ENCODE results near the gene SEC11C.

SEC11C gene

DNA sequence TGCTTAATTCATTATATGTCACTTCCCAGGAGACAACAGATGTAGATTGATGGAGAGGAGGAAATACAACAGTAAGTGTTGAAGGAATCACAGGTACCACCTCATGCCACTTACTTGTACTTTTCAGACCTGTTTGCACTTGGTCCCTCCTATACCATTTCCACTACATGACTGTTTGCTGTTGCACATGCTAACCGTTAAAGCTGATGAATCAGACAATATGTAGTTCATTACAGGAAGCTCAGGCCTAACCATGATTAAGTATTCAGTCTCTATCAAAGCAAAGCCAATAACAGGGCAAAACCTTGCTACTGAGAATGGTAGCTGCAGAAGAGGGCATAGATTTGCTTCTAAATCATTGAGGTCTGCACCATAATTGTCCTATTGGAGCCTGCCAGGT, 50.1 kb downstream of the SEC11C start:
- H3K36me3 ChIP-seq (ENCODE audit: control insufficient read depth, insufficient read depth, low read length): no peaks in the 10 kb centered on the region
- H3K9me3 ChIP-seq (ENCODE audit: control insufficient read depth, insufficient read depth, low read length): no peaks in the 10 kb centered on the region
- H3K4me1 ChIP-seq (ENCODE audit: control insufficient read depth, insufficient read depth, low read length): no peaks in the 10 kb centered on the region
- H3K4me3 ChIP-seq (ENCODE audit: low read depth, low read length): no peak overlapping the region
- no peaks in the 10 kb centered on the region for H3K27me3 ChIP-seq (ENCODE audit: control insufficient read depth, insufficient read depth, low read length)
- no peak overlapping the region for H3K9ac ChIP-seq (ENCODE audit: low read depth, low read length)

DNA sequence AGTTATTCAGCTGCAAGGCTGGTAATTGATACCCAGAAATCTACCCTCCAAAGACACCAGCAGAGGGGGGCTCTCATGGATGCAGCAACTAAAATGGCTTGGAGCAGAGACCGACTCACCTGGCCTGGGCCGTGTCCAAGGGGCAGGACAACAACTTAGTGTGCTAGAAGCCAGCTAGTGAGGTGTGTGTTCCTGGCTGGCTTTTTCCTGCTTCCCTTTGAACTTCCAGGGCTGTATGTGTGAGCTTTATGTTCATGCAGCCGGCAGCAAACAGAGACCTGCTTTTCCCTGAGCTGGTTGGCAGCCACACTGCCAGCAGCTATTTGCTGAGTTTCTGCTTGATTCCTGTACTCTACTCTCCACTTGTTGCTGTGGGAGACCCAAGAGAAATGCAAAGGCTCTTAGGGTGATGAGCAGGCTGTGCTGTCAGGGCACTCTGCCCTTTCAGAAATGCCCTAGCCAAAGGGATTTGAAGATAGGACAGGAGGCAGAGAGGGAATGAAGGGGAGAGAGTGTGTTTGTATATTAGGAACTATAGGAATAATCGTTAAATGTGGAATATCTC, 56.6 kb downstream of the SEC11C start:
- no peaks in the 10 kb centered on the region for H3K36me3 ChIP-seq (ENCODE audit: control insufficient read depth, insufficient read depth, low read length)
- H3K9me3 ChIP-seq (ENCODE audit: control insufficient read depth, insufficient read depth, low read length): no peaks in the 10 kb centered on the region
- peaks cover 4% of the 10 kb centered on the region for H3K27me3 ChIP-seq (ENCODE audit: control insufficient read depth, insufficient read depth, low read length)
- no peak overlapping the region for H3K9ac ChIP-seq (ENCODE audit: low read depth, low read length)
- no peak overlapping the region for H3K4me3 ChIP-seq (ENCODE audit: low read depth, low read length)
- H3K4me1 ChIP-seq (ENCODE audit: control insufficient read depth, insufficient read depth, low read length): peaks cover 4% of the 10 kb centered on the region

GRCh38 chr18:59197636-59198035, 58.0 kb downstream of the SEC11C start:
- Histone ChIP-seq H3K9me3 (ENCODE audit: control insufficient read depth, insufficient read depth, low read length) (no peaks in the 10 kb centered on the region), H3K9ac (ENCODE audit: low read depth, low read length) (no peak overlapping the region), H3K4me3 (ENCODE audit: low read depth, low read length) (no peak overlapping the region), H3K27me3 (ENCODE audit: control insufficient read depth, insufficient read depth, low read length) (peaks cover 4% of the 10 kb centered on the region), H3K4me1 (ENCODE audit: control insufficient read depth, insufficient read depth, low read length) (peaks cover 4% of the 10 kb centered on the region), H3K36me3 (ENCODE audit: control insufficient read depth, insufficient read depth, low read length) (no peaks in the 10 kb centered on the region)

- H3K9ac ChIP-seq (ENCODE audit: low read depth, low read length): no peak overlapping the region
- H3K36me3 ChIP-seq (ENCODE audit: control insufficient read depth, insufficient read depth, low read length): no peaks in the 10 kb centered on the region
- peaks cover 4% of the 10 kb centered on the region for H3K4me1 ChIP-seq (ENCODE audit: control insufficient read depth, insufficient read depth, low read length)
- H3K27me3 ChIP-seq (ENCODE audit: control insufficient read depth, insufficient read depth, low read length): peaks cover 4% of the 10 kb centered on the region
- no peak overlapping the region for H3K4me3 ChIP-seq (ENCODE audit: low read depth, low read length)
- H3K9me3 ChIP-seq (ENCODE audit: control insufficient read depth, insufficient read depth, low read length): no peaks in the 10 kb centered on the region
Measured at GRCh38 chr18:59198215-59198614, 58.5 kb downstream of the SEC11C start.

- Histone ChIP-seq H3K4me3 (ENCODE audit: low read depth, low read length) (no peak overlapping the region), H3K4me1 (ENCODE audit: control insufficient read depth, insufficient read depth, low read length) (peaks cover 4% of the 10 kb centered on the region), H3K27me3 (ENCODE audit: control insufficient read depth, insufficient read depth, low read length) (peaks cover 4% of the 10 kb centered on the region), H3K36me3 (ENCODE audit: control insufficient read depth, insufficient read depth, low read length) (no peaks in the 10 kb centered on the region), H3K9ac (ENCODE audit: low read depth, low read length) (no peak overlapping the region), H3K9me3 (ENCODE audit: control insufficient read depth, insufficient read depth, low read length) (no peaks in the 10 kb centered on the region)
Measured at GRCh38 chr18:59200787-59201186, 61.1 kb downstream of the SEC11C start.

DNA sequence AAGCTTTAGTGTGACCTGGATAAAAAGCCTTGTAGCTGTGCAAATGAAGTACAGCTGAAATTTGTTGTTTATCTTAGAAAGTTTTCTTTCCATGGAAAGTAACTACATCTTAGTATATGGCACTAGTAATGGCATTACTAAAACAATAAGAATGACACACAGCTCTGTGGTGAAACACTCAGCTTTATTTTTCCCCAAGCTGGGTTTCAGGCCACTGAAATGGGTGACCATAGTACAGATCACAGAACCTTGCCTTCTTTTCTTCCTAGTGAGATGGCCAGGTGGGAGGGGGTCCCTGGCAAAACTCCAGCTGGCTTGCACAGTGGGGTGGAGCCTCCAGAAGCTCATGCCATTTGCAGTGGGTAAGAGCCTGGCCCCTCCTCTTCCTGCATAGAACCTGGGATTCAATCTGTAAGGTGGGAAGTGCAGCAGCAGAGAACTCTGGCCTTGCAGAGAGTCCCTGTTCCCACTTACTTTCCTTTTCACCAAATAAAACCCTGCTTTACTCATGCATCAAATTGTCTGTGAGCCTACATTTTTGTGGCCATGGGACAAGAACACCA, 62.7 kb downstream of the SEC11C start:
- H3K4me3 ChIP-seq (ENCODE audit: low read depth, low read length): no peak overlapping the region
- peaks cover 4% of the 10 kb centered on the region for H3K4me1 ChIP-seq (ENCODE audit: control insufficient read depth, insufficient read depth, low read length)
- H3K27me3 ChIP-seq (ENCODE audit: control insufficient read depth, insufficient read depth, low read length): peaks cover 4% of the 10 kb centered on the region
- H3K36me3 ChIP-seq (ENCODE audit: control insufficient read depth, insufficient read depth, low read length): no peaks in the 10 kb centered on the region
- no peaks in the 10 kb centered on the region for H3K9me3 ChIP-seq (ENCODE audit: control insufficient read depth, insufficient read depth, low read length)
- no peak overlapping the region for H3K9ac ChIP-seq (ENCODE audit: low read depth, low read length)

DNA sequence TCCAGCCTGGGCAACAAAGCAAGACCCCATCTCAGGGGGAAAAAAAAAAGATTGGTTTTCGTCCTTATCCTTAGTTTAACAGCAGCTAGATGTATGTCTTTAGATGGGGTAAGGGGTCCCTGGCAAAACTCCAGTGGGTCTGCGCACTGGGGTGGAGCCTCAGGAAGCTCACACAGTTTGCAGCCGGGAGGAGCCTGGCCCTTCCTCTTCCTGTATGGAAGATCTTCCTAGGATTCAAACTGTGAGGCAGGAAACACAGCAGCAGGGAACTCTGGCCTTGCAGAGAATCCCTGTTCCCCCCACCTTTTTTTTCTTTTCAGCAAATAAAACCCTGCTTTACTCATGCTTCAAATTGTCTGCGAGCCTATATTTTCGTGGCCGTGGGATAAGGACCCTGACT, 67.8 kb downstream of the SEC11C start:
- Histone ChIP-seq H3K27me3 (ENCODE audit: control insufficient read depth, insufficient read depth, low read length) (no peaks in the 10 kb centered on the region), H3K9ac (ENCODE audit: low read depth, low read length) (no peak overlapping the region), H3K9me3 (ENCODE audit: control insufficient read depth, insufficient read depth, low read length) (no peaks in the 10 kb centered on the region), H3K36me3 (ENCODE audit: control insufficient read depth, insufficient read depth, low read length) (no peaks in the 10 kb centered on the region), H3K4me1 (ENCODE audit: control insufficient read depth, insufficient read depth, low read length) (no peaks in the 10 kb centered on the region), H3K4me3 (ENCODE audit: low read depth, low read length) (no peak overlapping the region)

All from iPS-15b (cell line).